ENCODE data around the gene FZR1. TPM values are rescaled to one million over a fixed set of nuclear protein-coding genes. Genes with fewer than 3 reads are reported as not detected.

The FZR1 gene
- total and polyA plus RNA-seq, 2 of the 8 experiments (the other 6 are each of a cell fraction or from before 2014, with no cell fraction given) = 21.6 to 35.5 TPM

DNA sequence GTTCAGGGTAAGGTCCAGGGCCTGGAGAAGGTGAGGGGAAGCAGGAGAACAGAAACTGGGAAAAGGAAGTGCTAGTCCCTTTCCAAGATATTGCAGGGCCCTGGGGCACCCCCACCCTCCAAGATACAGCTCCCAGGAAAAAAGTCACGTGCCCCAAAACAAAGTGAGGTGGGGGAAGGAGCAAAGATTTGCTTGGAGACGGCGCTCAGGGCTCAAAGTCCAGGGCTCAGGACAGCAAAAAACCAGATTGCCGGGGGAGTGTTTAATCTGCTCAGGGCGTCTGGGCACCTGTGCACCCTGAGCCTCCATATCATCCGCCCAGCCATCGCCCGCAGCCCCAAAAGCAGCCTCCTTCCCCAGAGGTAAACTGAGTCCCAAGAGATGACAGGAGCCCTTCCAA lies 32.1 kb upstream of the FZR1 start (continued):
- TF ChIP-seq, protein P1, sequence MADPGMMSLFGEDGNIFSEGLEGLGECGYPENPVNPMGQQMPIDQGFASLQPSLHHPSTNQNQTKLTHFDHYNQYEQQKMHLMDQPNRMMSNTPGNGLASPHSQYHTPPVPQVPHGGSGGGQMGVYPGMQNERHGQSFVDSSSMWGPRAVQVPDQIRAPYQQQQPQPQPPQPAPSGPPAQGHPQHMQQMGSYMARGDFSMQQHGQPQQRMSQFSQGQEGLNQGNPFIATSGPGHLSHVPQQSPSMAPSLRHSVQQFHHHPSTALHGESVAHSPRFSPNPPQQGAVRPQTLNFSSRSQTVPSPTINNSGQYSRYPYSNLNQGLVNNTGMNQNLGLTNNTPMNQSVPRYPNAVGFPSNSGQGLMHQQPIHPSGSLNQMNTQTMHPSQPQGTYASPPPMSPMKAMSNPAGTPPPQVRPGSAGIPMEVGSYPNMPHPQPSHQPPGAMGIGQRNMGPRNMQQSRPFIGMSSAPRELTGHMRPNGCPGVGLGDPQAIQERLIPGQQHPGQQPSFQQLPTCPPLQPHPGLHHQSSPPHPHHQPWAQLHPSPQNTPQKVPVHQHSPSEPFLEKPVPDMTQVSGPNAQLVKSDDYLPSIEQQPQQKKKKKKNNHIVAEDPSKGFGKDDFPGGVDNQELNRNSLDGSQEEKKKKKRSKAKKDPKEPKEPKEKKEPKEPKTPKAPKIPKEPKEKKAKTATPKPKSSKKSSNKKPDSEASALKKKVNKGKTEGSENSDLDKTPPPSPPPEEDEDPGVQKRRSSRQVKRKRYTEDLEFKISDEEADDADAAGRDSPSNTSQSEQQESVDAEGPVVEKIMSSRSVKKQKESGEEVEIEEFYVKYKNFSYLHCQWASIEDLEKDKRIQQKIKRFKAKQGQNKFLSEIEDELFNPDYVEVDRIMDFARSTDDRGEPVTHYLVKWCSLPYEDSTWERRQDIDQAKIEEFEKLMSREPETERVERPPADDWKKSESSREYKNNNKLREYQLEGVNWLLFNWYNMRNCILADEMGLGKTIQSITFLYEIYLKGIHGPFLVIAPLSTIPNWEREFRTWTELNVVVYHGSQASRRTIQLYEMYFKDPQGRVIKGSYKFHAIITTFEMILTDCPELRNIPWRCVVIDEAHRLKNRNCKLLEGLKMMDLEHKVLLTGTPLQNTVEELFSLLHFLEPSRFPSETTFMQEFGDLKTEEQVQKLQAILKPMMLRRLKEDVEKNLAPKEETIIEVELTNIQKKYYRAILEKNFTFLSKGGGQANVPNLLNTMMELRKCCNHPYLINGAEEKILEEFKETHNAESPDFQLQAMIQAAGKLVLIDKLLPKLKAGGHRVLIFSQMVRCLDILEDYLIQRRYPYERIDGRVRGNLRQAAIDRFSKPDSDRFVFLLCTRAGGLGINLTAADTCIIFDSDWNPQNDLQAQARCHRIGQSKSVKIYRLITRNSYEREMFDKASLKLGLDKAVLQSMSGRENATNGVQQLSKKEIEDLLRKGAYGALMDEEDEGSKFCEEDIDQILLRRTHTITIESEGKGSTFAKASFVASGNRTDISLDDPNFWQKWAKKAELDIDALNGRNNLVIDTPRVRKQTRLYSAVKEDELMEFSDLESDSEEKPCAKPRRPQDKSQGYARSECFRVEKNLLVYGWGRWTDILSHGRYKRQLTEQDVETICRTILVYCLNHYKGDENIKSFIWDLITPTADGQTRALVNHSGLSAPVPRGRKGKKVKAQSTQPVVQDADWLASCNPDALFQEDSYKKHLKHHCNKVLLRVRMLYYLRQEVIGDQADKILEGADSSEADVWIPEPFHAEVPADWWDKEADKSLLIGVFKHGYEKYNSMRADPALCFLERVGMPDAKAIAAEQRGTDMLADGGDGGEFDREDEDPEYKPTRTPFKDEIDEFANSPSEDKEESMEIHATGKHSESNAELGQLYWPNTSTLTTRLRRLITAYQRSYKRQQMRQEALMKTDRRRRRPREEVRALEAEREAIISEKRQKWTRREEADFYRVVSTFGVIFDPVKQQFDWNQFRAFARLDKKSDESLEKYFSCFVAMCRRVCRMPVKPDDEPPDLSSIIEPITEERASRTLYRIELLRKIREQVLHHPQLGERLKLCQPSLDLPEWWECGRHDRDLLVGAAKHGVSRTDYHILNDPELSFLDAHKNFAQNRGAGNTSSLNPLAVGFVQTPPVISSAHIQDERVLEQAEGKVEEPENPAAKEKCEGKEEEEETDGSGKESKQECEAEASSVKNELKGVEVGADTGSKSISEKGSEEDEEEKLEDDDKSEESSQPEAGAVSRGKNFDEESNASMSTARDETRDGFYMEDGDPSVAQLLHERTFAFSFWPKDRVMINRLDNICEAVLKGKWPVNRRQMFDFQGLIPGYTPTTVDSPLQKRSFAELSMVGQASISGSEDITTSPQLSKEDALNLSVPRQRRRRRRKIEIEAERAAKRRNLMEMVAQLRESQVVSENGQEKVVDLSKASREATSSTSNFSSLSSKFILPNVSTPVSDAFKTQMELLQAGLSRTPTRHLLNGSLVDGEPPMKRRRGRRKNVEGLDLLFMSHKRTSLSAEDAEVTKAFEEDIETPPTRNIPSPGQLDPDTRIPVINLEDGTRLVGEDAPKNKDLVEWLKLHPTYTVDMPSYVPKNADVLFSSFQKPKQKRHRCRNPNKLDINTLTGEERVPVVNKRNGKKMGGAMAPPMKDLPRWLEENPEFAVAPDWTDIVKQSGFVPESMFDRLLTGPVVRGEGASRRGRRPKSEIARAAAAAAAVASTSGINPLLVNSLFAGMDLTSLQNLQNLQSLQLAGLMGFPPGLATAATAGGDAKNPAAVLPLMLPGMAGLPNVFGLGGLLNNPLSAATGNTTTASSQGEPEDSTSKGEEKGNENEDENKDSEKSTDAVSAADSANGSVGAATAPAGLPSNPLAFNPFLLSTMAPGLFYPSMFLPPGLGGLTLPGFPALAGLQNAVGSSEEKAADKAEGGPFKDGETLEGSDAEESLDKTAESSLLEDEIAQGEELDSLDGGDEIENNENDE (IDR thresholded peaks at IDR 0.05; ENCODE audit: insufficient replicate concordance, low read length) = no peak
- TF ChIP-seq NANOG (IDR thresholded peaks at IDR 0.05; ENCODE audit: insufficient read depth, low read depth, low read length, poor library complexity, severe bottlenecking) = no peak
- TF ChIP-seq, protein P2, sequence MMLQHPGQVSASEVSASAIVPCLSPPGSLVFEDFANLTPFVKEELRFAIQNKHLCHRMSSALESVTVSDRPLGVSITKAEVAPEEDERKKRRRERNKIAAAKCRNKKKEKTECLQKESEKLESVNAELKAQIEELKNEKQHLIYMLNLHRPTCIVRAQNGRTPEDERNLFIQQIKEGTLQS (IDR thresholded peaks at IDR 0.05; ENCODE audit: insufficient read depth, low read depth, low read length) = no peak
- TF ChIP-seq RFX5 (IDR thresholded peaks at IDR 0.05; ENCODE audit: borderline replicate concordance, low read depth, low read length) = no peak
